T1000 (cell line): ENCODE data around the gene DNAJB6.
A peak's percentile ranks its signal among the peaks of the same experiment; 100 is the strongest.

ENCODE experiments used
- DNase-seq: peaks from one replicate; lab custom pipeline; 2025; ENCODE audit warnings: mixed read lengths; lab: John Stamatoyannopoulos, UW

DNAJB6 gene

DNA sequence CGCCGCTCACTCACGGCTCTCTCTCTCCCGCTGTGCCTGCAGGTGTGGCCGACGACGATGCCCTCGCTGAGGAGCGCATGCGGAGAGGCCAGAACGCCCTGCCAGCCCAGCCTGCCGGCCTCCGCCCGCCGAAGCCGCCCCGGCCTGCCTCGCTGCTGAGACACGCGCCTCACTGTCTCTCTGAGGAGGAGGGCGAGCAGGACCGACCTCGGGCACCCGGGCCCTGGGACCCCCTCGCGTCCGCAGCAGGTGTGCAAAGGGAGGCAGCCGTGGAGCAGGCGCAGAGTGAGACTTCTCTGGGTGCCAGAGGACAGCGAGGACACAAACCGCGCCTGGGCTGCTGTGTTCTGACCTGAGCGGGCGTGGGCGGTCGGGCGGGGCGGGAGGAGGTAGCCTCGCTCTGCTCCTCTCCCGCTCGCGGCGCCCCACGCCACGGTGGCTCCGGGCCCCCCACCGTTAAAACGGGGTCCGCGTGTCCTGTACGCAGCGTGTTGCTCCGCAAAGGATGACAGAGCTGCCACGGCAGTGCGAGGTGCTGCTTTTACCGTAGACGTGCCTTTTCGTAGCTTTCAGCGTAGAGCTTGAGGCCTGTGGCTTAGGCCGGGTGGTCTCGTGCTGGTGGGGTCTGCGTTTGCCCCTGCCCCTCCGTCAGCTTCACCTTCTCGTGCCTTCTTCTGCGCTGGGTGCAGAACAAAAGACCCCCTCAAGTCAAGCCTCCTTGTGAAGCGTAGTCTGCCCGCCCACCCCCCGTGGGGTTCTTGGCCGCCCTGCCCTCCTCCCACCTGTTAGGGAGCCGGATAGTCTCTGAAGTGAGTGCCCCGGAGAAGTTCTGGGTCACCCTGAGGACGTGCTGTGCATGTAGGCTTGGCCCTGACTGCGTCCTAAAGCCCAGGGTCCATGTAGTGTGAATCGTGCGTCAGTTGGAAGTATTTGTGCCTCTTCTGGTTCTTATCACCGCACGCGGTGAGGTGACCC is 73.2 kb downstream of the DNAJB6 start:
- no peak for DNase-seq

GRCh38 chr7:157410831-157411556 is 74.2 kb downstream of the DNAJB6 start:
- DNase-seq, result no peak

DNA sequence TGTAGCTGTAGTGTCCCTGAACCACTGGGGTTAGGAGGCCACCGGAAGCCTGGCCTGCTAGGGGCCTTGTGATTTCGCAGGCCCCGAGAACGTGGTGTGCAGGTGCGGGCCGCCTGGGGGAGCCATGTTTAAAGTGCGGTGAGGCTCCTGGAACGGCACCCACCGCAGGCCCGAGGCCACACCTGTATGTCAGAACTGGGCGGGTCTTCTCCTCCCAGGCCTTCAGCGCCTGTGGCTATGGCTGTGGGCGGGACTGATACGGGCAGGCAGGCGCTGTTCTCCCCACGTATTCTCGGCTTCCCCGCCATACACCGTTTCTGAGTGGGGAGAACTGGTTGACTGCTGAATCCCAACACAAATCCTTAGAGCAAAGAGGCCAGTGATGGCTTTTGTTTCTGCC is 74.8 kb downstream of the DNAJB6 start:
- DNase-seq, result peak; percentile 51

- peak; percentile 51 for DNase-seq
These were observed 75.2 kb downstream of the DNAJB6 start for GRCh38 chr7:157412021-157412443.

DNA sequence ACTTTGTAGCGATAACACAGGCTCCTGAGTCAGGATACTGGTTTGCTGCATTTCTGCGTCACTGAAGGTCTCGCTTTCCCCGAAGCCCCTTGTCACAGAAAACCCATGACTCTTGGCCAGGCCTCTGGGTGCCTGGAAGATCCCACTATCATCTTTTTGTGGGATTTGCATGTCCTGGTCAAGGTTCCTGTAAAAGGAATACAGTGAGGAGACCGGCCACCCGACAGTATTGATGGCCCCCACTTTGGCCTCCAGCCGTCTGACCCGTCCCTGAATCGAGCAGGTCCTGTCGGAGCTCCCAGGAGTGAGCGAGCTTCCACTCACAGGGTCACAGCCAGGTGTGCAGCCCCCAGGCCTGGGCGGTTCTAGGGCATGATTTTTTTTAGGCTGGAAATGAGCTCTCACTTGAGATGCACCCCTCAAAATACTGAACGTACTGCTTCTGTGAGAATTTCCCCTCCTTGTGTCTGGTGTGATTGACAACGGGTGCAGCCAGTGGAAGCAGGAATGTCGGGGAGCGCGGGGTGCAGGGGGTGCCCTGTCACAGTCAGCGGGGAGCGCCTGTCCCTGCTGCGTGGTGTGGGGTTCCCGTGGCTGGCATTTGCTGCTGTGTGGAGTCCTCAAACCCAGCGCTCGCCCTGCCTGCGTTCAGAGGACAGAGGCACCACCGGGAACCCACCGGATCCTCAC is 75.8 kb downstream of the DNAJB6 start:
- no peak for DNase-seq

DNA sequence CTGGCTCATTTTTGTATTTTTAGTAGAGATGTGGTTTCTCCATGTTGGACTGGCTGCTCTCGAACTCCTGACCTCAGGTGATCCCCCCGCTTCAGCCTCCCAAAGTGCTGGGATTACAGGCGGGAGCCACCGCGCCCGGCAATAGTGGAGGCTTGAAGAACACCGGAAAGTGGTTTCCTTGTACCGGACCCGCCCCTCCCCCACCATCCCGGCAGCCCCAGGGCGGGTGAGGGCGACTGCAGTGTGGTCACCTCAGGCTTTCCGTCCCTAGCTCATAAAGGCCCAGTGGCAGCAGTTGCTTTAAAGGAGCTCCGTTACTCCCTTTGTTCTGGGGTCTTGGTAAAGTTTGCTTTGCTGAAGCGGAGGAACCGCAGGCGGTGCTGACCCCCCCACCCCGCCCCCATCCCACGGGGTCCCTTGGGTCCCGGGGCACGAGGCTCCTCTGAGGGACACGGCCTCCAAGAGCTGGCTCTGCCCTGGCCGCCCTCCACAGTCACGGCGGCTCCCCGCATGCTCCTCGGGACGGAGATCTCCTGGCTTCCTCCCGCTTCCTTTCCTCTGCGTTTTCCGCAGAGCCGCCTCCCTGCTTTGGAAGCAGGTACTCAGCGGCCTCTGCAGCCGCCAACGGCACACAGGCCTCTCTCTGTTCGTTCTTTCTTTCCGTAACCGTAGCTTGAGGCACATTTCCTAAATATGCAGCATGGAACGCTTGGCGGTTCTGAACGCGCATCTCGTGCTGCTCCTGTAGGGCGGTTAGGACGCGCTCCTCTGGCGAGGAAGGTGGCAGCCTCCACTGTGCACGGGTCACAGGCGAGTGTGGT is 77.3 kb downstream of the DNAJB6 start:
- no peak for DNase-seq

GRCh38 chr7:157414702-157415096 is 77.9 kb downstream of the DNAJB6 start:
- DNase-seq, result no peak

DNA sequence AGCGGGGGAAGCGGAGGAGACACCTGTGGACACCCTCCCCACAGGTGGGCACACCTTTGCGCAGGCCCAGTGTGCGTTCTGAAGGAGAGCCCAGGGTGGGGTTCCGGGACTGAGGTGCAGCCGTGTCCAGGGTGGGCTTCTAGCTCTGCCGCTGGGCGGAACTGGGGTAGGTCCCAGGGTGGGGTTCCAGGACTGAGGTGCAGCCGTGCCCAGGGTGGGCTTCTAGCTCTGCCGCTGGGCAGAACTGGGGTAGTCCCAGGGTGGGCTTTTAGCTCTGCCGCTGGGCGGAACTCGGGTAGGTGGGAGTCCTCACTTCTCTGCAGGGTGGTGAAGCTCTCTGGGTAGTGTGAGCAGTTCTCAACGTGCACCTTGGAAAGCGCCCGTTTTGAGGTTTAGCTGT is 78.7 kb downstream of the DNAJB6 start:
- DNase-seq, result no peak

- DNase-seq, result no peak
These were observed 79.2 kb downstream of the DNAJB6 start for GRCh38 chr7:157416011-157416410.

- no peak for DNase-seq
These were observed 81.6 kb downstream of the DNAJB6 start for GRCh38 chr7:157418204-157419034.

GRCh38 chr7:157419035-157419293 is 82.2 kb downstream of the DNAJB6 start:
- DNase-seq, result no peak

DNA sequence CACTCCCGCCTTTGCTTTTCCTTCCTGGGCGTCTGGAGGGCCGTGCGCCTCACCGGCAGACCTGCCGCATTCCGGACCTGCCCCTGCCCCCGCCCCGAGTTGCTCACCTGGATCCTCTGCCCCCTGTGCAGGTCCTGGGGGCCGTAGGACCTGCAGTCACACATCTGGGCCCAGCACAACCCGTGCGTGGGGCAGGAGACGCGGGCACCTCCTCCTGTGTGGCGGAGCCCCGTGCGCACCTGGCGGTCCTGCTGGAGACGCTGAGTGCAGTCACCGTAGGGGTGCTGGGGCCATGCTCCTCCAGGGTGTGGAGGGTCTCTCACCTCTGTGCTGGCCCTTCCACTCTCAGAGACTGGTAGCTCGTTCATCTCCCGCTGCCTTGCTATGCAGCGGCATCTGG is 85.5 kb downstream of the DNAJB6 start:
- DNase-seq, result no peak

GRCh38 chr7:157423348-157423747 is 86.5 kb downstream of the DNAJB6 start:
- DNase-seq, result no peak

DNA sequence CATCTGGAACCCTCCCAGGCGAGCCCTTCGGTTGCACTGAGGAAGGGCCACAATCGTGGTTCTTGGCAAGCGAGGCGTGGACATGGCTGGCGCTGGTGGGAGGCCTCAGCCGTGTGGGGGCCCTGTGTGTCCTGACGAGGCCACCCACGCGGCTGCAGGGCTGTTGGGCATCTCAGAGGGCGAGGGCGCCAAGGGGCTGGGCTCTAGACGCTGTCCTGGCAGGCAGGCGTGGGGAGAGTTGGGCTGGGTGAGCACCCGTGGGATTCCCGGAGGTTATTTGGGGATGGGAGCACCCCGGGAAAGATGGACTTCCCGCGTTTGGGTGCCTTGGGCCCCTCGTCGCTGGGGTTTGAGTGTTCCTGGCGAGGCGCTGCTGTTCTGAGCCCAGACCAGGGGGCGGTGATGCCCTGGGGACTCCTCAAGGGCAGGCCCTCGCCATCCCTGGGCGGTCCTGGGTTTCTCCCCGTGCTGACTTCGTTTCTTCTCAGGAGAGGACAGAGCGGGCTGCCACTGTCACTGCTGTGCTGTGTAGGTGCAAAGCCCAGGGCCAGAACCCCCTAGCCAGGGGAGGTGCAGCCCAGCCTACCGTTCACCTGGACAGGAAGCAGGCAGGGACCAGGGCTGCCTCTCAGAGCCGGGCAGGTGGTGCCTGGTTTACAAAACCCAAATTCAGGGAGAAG is 87.2 kb downstream of the DNAJB6 start:
- DNase-seq, result no peak

GRCh38 chr7:157425137-157425731 is 88.4 kb downstream of the DNAJB6 start:
- no peak for DNase-seq

DNA sequence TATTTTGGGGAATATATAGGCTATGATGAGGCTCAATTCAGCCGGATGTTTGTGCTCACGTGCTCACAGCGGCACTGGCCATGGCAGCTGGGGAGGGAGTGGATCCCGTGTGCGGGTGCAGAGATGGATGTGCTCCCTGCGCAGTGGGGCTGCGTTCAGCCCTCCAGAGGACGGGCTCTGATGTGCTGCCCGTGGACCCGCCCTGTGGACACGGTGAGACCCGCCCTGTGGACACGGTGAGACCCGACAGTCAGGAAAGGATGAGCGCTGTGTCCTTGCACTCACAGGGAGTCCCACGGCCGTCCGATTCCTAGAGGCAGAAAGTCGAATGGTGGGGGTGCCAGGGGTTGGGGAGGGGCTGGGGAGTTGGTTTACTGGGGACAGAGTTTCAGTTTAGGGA is 89.0 kb downstream of the DNAJB6 start:
- DNase-seq, result no peak

DNA sequence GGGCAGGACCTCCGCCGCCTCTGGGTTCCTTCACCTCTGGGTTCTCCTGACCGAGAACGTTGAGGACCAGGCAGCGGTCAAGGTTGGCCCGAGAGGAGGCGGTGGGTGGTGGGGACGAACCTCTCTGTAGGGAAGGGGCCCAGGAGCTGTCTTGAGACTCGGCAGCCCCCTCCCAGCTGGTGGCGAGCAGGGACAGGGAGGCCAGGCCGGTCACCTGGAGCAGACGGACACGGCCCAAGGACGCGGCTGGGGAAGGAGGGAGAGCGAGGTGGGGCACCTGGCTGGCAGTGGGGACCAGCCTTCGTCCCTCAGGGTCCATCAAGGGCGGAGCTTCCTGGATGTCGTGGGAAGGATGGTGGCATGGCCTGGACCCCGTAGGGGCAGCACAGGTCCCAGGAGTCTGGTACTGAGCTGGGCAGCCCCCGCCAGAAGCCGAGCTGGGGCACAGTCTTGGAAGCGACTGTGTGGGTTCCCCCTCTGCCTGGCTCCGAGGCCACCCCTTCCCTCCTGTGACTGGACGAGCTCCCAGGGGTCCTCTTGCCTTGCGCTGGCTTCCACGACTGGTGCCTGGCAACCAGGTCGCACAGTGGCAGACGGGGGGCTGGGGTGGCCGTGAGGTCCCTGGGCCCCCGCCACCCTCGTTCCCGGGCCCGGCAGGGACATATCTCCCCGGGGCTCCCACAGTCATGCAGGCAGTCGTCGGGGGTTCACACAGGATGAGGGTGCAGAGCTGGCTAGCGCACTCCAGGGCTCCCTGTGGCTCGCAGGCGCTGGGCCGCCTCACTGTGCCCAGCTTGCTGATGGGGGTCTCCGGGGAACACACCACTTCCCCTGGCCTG is 89.9 kb downstream of the DNAJB6 start:
- no peak for DNase-seq

DNA sequence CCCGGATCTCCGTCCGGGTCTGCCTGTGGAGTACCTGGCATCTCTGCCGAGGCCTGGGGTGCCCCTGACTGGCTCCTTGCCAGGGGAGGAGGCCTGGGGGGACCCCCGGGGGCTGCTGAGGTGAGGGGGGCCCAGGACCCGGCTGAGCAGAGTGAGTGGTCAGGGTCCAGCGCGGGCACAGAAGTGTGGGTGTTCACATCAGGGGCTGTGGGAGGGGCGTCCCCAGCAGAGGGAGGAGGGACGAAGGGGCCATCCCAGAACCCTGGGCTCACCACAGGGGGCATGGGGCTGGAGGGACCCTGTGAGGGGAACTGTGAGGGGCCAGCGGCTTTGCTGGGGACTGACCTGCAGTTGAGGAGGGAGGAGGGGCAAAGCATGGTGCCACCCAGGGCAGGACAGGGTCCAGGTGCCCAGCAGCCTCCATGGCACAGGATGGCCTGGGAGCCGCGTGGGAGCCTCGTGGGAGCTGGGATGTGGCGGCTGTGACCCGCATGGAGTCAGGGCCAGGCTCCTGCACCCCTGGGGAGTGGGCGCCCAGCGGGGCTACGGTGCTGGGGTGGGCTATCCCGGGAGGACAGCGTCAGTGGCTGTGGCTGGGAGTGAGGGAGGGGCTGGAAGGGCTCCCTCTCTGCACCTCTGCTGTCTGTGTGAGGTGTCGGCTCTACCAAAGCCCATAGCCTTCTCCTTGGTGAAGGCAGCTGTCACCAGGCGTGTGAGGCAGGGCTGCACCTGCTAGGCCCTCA is 91.2 kb downstream of the DNAJB6 start:
- DNase-seq, result no peak
